ENCODE data around the gene SP5.

DNA sequence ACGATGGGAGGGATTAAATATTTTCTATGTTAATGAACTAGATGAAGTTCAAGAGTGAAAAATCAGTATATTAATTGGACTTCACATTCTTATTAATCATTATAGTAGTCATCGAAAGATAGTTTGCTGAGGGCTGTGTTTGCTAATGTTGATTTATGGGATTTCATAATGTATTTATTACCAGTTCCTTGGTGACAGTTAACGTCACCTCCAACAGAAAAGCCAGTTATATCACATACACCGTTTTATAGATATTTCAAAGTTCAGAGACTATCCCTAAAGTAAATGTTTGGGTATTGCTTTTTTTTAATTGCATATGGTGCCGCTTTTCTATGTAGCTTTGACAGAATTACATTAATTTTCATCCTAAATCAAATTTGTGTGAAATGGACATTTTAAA is 49.4 kb upstream of the SP5 start:
- TF ChIP-seq ZBTB1 (CRISPR knock-in tag; IDR thresholded peaks at IDR 0.05; ENCODE audit: borderline replicate concordance, low read depth) (no peak), NFIC (IDR thresholded peaks at IDR 0.05) (no peak), FOXA1 (IDR thresholded peaks at IDR 0.05; ENCODE audit: borderline replicate concordance) (no peak), RAD21 (CRISPR knock-in tag; conservative IDR thresholded peaks at IDR 0.05 in 1 of 2, IDR thresholded peaks at IDR 0.05 in 1 of 2) (no peak), DPF2 (IDR thresholded peaks at IDR 0.05) (no peak), ARHGAP35 (IDR thresholded peaks at IDR 0.05; ENCODE audit: partially characterized antibody) (no peak), RFX1 (IDR thresholded peaks at IDR 0.05) (no peak), SMARCE1 (IDR thresholded peaks at IDR 0.05) (no peak), HDGF (IDR thresholded peaks at IDR 0.05) (no peak)
- TF ChIP-seq, protein P1, sequence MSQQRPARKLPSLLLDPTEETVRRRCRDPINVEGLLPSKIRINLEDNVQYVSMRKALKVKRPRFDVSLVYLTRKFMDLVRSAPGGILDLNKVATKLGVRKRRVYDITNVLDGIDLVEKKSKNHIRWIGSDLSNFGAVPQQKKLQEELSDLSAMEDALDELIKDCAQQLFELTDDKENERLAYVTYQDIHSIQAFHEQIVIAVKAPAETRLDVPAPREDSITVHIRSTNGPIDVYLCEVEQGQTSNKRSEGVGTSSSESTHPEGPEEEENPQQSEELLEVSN (IDR thresholded peaks at IDR 0.05; ENCODE audit: borderline replicate concordance in 1 of 2, extremely low read depth in 1 of 2, insufficient read depth in 1 of 2, insufficient read length in 1 of 2, low read depth in 1 of 2, low read length in 1 of 2, poor library complexity in 1 of 2, severe bottlenecking in 1 of 2), result no peak
- TF ChIP-seq, protein P2, sequence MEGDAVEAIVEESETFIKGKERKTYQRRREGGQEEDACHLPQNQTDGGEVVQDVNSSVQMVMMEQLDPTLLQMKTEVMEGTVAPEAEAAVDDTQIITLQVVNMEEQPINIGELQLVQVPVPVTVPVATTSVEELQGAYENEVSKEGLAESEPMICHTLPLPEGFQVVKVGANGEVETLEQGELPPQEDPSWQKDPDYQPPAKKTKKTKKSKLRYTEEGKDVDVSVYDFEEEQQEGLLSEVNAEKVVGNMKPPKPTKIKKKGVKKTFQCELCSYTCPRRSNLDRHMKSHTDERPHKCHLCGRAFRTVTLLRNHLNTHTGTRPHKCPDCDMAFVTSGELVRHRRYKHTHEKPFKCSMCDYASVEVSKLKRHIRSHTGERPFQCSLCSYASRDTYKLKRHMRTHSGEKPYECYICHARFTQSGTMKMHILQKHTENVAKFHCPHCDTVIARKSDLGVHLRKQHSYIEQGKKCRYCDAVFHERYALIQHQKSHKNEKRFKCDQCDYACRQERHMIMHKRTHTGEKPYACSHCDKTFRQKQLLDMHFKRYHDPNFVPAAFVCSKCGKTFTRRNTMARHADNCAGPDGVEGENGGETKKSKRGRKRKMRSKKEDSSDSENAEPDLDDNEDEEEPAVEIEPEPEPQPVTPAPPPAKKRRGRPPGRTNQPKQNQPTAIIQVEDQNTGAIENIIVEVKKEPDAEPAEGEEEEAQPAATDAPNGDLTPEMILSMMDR (IDR thresholded peaks at IDR 0.05 in 2 of 3, conservative IDR thresholded peaks at IDR 0.05 in 1 of 3; ENCODE audit: insufficient read depth in 2 of 3, low read depth in 1 of 3, low read length in 3 of 3), result no peak
- TF ChIP-seq, protein P3, sequence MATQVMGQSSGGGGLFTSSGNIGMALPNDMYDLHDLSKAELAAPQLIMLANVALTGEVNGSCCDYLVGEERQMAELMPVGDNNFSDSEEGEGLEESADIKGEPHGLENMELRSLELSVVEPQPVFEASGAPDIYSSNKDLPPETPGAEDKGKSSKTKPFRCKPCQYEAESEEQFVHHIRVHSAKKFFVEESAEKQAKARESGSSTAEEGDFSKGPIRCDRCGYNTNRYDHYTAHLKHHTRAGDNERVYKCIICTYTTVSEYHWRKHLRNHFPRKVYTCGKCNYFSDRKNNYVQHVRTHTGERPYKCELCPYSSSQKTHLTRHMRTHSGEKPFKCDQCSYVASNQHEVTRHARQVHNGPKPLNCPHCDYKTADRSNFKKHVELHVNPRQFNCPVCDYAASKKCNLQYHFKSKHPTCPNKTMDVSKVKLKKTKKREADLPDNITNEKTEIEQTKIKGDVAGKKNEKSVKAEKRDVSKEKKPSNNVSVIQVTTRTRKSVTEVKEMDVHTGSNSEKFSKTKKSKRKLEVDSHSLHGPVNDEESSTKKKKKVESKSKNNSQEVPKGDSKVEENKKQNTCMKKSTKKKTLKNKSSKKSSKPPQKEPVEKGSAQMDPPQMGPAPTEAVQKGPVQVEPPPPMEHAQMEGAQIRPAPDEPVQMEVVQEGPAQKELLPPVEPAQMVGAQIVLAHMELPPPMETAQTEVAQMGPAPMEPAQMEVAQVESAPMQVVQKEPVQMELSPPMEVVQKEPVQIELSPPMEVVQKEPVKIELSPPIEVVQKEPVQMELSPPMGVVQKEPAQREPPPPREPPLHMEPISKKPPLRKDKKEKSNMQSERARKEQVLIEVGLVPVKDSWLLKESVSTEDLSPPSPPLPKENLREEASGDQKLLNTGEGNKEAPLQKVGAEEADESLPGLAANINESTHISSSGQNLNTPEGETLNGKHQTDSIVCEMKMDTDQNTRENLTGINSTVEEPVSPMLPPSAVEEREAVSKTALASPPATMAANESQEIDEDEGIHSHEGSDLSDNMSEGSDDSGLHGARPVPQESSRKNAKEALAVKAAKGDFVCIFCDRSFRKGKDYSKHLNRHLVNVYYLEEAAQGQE (IDR thresholded peaks at IDR 0.05; ENCODE audit: borderline replicate concordance), result no peak
- TF ChIP-seq, protein P3 (CRISPR knock-in tag; IDR thresholded peaks at IDR 0.05; ENCODE audit: low read depth), result no peak
- TF ChIP-seq, protein P4, sequence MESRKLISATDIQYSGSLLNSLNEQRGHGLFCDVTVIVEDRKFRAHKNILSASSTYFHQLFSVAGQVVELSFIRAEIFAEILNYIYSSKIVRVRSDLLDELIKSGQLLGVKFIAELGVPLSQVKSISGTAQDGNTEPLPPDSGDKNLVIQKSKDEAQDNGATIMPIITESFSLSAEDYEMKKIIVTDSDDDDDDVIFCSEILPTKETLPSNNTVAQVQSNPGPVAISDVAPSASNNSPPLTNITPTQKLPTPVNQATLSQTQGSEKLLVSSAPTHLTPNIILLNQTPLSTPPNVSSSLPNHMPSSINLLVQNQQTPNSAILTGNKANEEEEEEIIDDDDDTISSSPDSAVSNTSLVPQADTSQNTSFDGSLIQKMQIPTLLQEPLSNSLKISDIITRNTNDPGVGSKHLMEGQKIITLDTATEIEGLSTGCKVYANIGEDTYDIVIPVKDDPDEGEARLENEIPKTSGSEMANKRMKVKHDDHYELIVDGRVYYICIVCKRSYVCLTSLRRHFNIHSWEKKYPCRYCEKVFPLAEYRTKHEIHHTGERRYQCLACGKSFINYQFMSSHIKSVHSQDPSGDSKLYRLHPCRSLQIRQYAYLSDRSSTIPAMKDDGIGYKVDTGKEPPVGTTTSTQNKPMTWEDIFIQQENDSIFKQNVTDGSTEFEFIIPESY (CRISPR knock-in tag; IDR thresholded peaks at IDR 0.05), result no peak
- TF ChIP-seq, protein P5, sequence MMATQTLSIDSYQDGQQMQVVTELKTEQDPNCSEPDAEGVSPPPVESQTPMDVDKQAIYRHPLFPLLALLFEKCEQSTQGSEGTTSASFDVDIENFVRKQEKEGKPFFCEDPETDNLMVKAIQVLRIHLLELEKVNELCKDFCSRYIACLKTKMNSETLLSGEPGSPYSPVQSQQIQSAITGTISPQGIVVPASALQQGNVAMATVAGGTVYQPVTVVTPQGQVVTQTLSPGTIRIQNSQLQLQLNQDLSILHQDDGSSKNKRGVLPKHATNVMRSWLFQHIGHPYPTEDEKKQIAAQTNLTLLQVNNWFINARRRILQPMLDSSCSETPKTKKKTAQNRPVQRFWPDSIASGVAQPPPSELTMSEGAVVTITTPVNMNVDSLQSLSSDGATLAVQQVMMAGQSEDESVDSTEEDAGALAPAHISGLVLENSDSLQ (IDR thresholded peaks at IDR 0.05), result no peak
